RWPE2 (cell line): ENCODE measurements around the gene CCDC30.
"Not testable (repeated sequence)": the region's sequence is repeated elsewhere in the genome, so short reads cannot be mapped to it uniquely, and the experiment has no call there.

Experiments used
- ATAC-seq: fragments of 200-7000 bp; cut with Tn5 transposase; 3 replicates; pipeline ENCODE4 v1.9.1; 2021; ENCODE audit warnings: low read depth
- DNase-seq: peaks from one replicate; pipeline ENCODE4 v3.0.0-alpha.2; 2020; ENCODE audit warnings: low spot score
- H3K27ac ChIP-seq: fragments of 450-650 bp; 2 replicates; pipeline ENCODE4 v1.5.1; 2017; ENCODE audit warnings: mild to moderate bottlenecking; ENCODE audit not compliant: poor library complexity, severe bottlenecking
- H3K27me3 ChIP-seq: fragments of 250-450 bp; sonication (Bioruptor Pico); 2 replicates; pipeline ENCODE4 v1.5.1; 2021; ENCODE audit warnings: mild to moderate bottlenecking, moderate library complexity; ENCODE audit not compliant: insufficient read depth, poor library complexity, severe bottlenecking
- H3K36me3 ChIP-seq: fragments of 250-450 bp; sonication (Bioruptor Pico); 2 replicates; pipeline ENCODE4 v1.5.1; 2020; ENCODE audit warnings: low read depth, mild to moderate bottlenecking, moderate library complexity
- H3K4me1 ChIP-seq: fragments of 250-450 bp; sonication (Bioruptor Pico); 2 replicates; pipeline ENCODE4 v1.5.1; 2021; ENCODE audit warnings: mild to moderate bottlenecking, moderate library complexity; ENCODE audit not compliant: insufficient read depth, poor library complexity, severe bottlenecking
- H3K4me3 ChIP-seq: fragments of 250-450 bp; sonication (Bioruptor Pico); 2 replicates; pipeline ENCODE4 v1.5.1; 2021; ENCODE audit warnings: mild to moderate bottlenecking, moderate library complexity; ENCODE audit not compliant: severe bottlenecking
- H3K9me3 ChIP-seq: fragments of 250-450 bp; sonication (Bioruptor Pico); 2 replicates; pipeline ENCODE4 v1.5.1; 2021; ENCODE audit warnings: mild to moderate bottlenecking, moderate library complexity; ENCODE audit not compliant: severe bottlenecking
- CTCF ChIP-seq: fragments of 450-650 bp; IDR thresholded peaks from one replicate; pipeline ENCODE4 v1.5.1; 2017; ENCODE audit warnings: mild to moderate bottlenecking, moderate library complexity; ENCODE audit not compliant: poor library complexity, severe bottlenecking

Gene CCDC30

GRCh38 chr1:42476605-42477004 lies 13.5 kb downstream of the CCDC30 start:
- Histone ChIP-seq H3K27me3 (no peaks in the 10 kb centered on the region), H3K4me3 (no peak overlapping the region), H3K4me1 (no peaks in the 10 kb centered on the region), H3K36me3 (no peaks in the 10 kb centered on the region), H3K27ac (no peak overlapping the region), H3K9me3 (no peaks in the 10 kb centered on the region)
- DNase-seq (no peak), ATAC-seq (no peak)
- TF ChIP-seq CTCF, result no peak

DNA sequence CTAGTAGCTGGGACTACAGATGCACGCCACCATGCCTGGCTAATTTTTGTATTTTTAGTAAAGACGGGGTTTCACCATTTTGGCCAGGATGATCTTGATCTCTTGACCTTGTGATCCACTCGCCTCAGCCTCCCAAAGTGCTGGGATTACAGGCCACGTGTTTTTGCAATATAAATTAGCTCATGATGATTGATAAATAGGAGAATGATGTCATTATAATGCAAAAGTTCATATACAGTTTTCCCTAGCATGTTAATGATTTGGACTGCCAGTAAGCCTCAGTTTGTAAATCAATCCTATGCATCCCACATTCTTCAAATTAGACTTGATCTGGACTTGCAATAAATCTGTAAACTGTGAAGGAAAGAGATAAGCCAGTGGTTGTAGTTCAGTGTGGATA lies 14.3 kb downstream of the CCDC30 start:
- not testable (repeated sequence) for ATAC-seq

DNA sequence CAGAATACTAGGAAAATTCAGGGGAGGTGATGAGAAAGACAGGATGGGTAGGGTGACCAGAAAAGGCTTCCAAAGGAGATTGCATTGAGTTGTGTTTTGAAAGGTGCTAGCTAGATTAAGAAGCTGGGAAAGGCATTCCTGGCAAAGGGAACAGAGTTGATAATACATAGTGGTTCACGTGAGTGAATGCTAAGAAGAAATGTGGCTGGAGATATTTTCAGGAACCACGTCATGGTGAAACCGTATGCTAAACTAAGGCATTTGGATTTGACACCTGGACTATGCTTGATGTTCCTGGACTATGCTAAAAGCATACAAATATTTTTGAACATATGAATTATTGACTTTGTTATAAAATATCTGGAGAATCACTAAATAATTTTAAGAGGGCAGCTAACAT lies 14.7 kb downstream of the CCDC30 start:
- H3K4me1 ChIP-seq, result no peaks in the 10 kb centered on the region
- no peak for ATAC-seq

More for the DNA sequence above, 14.3 kb downstream of the CCDC30 start:
- not testable (repeated sequence) for H3K9me3 ChIP-seq, H3K36me3 ChIP-seq, DNase-seq, H3K27ac ChIP-seq, H3K4me1 ChIP-seq, H3K27me3 ChIP-seq, H3K4me3 ChIP-seq

GRCh38 chr1:42479621-42480020 lies 16.5 kb downstream of the CCDC30 start:
- no peaks in the 10 kb centered on the region for H3K36me3 ChIP-seq
- peak; percentile 16 for TF ChIP-seq CTCF
- no peak overlapping the region for H3K4me3 ChIP-seq
- H3K4me1 ChIP-seq, result no peaks in the 10 kb centered on the region
- H3K27me3 ChIP-seq, result no peaks in the 10 kb centered on the region
- DNase-seq (no peak), ATAC-seq (peak; percentile 78)
- H3K9me3 ChIP-seq, result no peaks in the 10 kb centered on the region
- H3K27ac ChIP-seq, result no peak overlapping the region

More for the DNA sequence above, 14.7 kb downstream of the CCDC30 start:
- no peak overlapping the region for H3K27ac ChIP-seq
- no peak for DNase-seq
- no peak overlapping the region for H3K4me3 ChIP-seq
- TF ChIP-seq CTCF, result no peak
- no peaks in the 10 kb centered on the region for H3K36me3 ChIP-seq
- H3K27me3 ChIP-seq, result no peaks in the 10 kb centered on the region
- H3K9me3 ChIP-seq, result no peaks in the 10 kb centered on the region

DNA sequence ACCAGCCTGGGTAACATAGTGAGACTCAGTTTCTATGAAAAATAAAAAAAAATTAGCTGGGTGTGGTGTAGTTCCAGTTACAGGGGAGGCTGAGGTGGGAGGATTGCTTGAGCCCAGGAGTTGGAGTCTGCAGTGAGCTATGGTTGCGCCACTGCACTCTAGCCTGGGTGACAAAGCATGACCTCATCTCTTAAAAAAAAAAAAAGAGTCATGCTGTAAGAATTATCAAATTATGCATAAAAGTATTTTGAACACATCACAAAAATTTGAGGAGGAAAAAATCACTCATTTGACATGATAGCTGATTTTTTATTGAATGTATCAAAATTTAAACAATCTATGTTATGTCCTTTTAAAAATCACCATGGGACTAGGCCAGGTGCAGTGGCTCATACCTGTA lies 17.8 kb downstream of the CCDC30 start:
- Histone ChIP-seq H3K27me3 (no peaks in the 10 kb centered on the region), H3K9me3 (no peaks in the 10 kb centered on the region), H3K4me3 (no peak overlapping the region), H3K27ac (no peak overlapping the region), H3K4me1 (no peaks in the 10 kb centered on the region), H3K36me3 (no peaks in the 10 kb centered on the region)
- ATAC-seq (no peak), DNase-seq (no peak)
- TF ChIP-seq CTCF, result no peak
